Breast epithelium (tissue), 3 donors: ENCODE results near the gene C11orf65.

Source experiments
- POLR2A ChIP-seq: fragments of 450-650 bp; IDR thresholded peaks from one replicate; pipeline ENCODE4 v1.6.1; 2016; ENCODE audit warnings: antibody characterized with exemption, mild to moderate bottlenecking, moderate library complexity
- TF ChIP-seq, protein P1 (sequence below), 3 donors: fragments of 450-650 bp; IDR thresholded peaks; one replicate each; pipeline ENCODE4 v1.5.1; 2016 to 2017; ENCODE audit warnings: antibody characterized with exemption in 3 of 3, mild to moderate bottlenecking in 3 of 3, moderate library complexity in 3 of 3

DNA sequence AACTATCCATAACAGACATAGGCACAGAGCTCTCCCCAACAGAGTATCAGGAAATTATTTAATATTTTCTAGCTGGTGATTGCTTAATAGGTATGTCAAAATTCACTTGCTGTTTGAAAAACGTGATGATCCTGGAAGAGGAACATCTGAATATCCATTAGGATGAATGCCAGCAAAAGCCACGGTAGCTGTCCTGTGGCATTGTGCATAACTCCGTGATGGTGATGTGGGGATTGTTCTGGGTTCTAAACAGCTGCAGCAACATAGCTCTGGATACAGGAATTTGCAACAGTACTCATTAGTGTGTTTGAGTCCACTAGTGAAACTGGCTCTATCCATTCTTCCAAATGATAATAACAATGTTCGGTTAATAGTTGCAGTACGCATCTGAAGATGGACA, 78.8 kb downstream of the C11orf65 start:
- TF ChIP-seq, protein P1, sequence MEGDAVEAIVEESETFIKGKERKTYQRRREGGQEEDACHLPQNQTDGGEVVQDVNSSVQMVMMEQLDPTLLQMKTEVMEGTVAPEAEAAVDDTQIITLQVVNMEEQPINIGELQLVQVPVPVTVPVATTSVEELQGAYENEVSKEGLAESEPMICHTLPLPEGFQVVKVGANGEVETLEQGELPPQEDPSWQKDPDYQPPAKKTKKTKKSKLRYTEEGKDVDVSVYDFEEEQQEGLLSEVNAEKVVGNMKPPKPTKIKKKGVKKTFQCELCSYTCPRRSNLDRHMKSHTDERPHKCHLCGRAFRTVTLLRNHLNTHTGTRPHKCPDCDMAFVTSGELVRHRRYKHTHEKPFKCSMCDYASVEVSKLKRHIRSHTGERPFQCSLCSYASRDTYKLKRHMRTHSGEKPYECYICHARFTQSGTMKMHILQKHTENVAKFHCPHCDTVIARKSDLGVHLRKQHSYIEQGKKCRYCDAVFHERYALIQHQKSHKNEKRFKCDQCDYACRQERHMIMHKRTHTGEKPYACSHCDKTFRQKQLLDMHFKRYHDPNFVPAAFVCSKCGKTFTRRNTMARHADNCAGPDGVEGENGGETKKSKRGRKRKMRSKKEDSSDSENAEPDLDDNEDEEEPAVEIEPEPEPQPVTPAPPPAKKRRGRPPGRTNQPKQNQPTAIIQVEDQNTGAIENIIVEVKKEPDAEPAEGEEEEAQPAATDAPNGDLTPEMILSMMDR (IDR thresholded peaks at IDR 0.05), result no peak
- TF ChIP-seq POLR2A, result no peak
